ENCODE results near the gene RNASE8. TPM values are rescaled to one million over a fixed set of nuclear protein-coding genes. Genes with fewer than 3 reads are reported as not detected.

The RNASE8 gene
- total and polyA plus RNA-seq, 2 of the 8 experiments (the other 6 are each of a cell fraction or from before 2014, with no cell fraction given), result not detected

GRCh38 chr14:21055432-21056117 lies 2.0 kb upstream of the RNASE8 start (continued):
- no peak for TF ChIP-seq RBBP5 (IDR thresholded peaks at IDR 0.05; ENCODE audit: borderline replicate concordance, low read depth, low read length)
